ENCODE data around the gene MYO1B. TPM values are rescaled to one million over a fixed set of nuclear protein-coding genes. Genes with fewer than 3 reads are reported as not detected.

The MYO1B gene
- total and polyA plus RNA-seq, 4 donors = 46.0 to 286 (median 88.1) TPM

GRCh38 chr2:191280834-191281756 is 35.9 kb downstream of the MYO1B start:
- Histone ChIP-seq H3K36me3 (ENCODE audit: control insufficient read depth in 4 of 4, insufficient read depth in 4 of 4, low read length in 4 of 4) (peaks cover 0 to 26% (median 10%) of the 10 kb centered on the region in 4 donors), H3K4me3 (no peak overlapping the region), H3K9ac (ENCODE audit: insufficient read depth in 1 of 2, low read length in 2 of 2) (no peak overlapping the region), H3K27ac (ENCODE audit: low read depth in 1 of 2, low read length in 1 of 2) (no peak overlapping the region), H3K9me3 (ENCODE audit: control insufficient read depth in 4 of 4, insufficient read depth in 3 of 4, low read length in 3 of 4) (no peaks in the 10 kb centered on the region), H3K27me3 (ENCODE audit: control insufficient read depth in 3 of 3, insufficient read depth in 3 of 3, low read length in 2 of 3) (no peaks in the 10 kb centered on the region), H3K4me1 (ENCODE audit: control insufficient read depth in 5 of 5, insufficient read depth in 5 of 5, low read length in 5 of 5) (peaks cover 0 to 5% (median 0%) of the 10 kb centered on the region in 5 donors)
- DNase-seq (no peak), ATAC-seq (ENCODE audit: insufficient read depth, low FRiP score) (peak; percentile 12)
- 90 to 92% methylated on average over 13 of the region's 13 CpGs for WGBS, 2 donors
- TF ChIP-seq CTCF (IDR thresholded peaks at IDR 0.05; ENCODE audit: control extremely low read depth, extremely low read depth) = no peak

GRCh38 chr2:191285252-191285651 is 40.0 kb downstream of the MYO1B start:
- H3K9me3 ChIP-seq (ENCODE audit: control insufficient read depth in 4 of 4, insufficient read depth in 3 of 4, low read length in 3 of 4) = no peaks in the 10 kb centered on the region
- DNase-seq = no peak
- peaks cover 0 to 11% (median 3%) of the 10 kb centered on the region in 5 donors for H3K4me1 ChIP-seq (ENCODE audit: control insufficient read depth in 5 of 5, insufficient read depth in 5 of 5, low read length in 5 of 5)
- no peak overlapping the region for H3K9ac ChIP-seq (ENCODE audit: insufficient read depth in 1 of 2, low read length in 2 of 2)
- no peak for TF ChIP-seq CTCF (IDR thresholded peaks at IDR 0.05; ENCODE audit: control extremely low read depth, extremely low read depth)
- H3K36me3 ChIP-seq (ENCODE audit: control insufficient read depth in 4 of 4, insufficient read depth in 4 of 4, low read length in 4 of 4) = peaks cover 0 to 7% (median 5%) of the 10 kb centered on the region in 4 donors
- no peak overlapping the region for H3K27ac ChIP-seq (ENCODE audit: low read depth in 1 of 2, low read length in 1 of 2)
- ATAC-seq (ENCODE audit: insufficient read depth, low FRiP score) = no peak
- 93 to 96% methylated on average over 11 of the region's 11 CpGs for WGBS, 2 donors
- no peak overlapping the region for H3K4me3 ChIP-seq
- no peaks in the 10 kb centered on the region for H3K27me3 ChIP-seq (ENCODE audit: control insufficient read depth in 3 of 3, insufficient read depth in 3 of 3, low read length in 2 of 3)

- Histone ChIP-seq H3K4me1 (ENCODE audit: control insufficient read depth in 5 of 5, insufficient read depth in 5 of 5, low read length in 5 of 5) (peaks cover 0 to 25% (median 6%) of the 10 kb centered on the region in 5 donors), H3K27ac (ENCODE audit: low read depth in 1 of 2, low read length in 1 of 2) (no peak overlapping the region), H3K9me3 (ENCODE audit: control insufficient read depth in 4 of 4, insufficient read depth in 3 of 4, low read length in 3 of 4) (no peaks in the 10 kb centered on the region), H3K27me3 (ENCODE audit: control insufficient read depth in 3 of 3, insufficient read depth in 3 of 3, low read length in 2 of 3) (no peaks in the 10 kb centered on the region), H3K9ac (ENCODE audit: insufficient read depth in 1 of 2, low read length in 2 of 2) (no peak overlapping the region), H3K36me3 (ENCODE audit: control insufficient read depth in 4 of 4, insufficient read depth in 4 of 4, low read length in 4 of 4) (peaks cover 0 to 5% (median 3%) of the 10 kb centered on the region in 4 donors), H3K4me3 (no peak overlapping the region)
- 67 to 73% methylated on average over 4 of the region's 4 CpGs for WGBS, 2 donors
- no peak for DNase-seq
- no peak for ATAC-seq (ENCODE audit: insufficient read depth, low FRiP score)
- TF ChIP-seq CTCF (IDR thresholded peaks at IDR 0.05; ENCODE audit: control extremely low read depth, extremely low read depth) = no peak
These were observed 42.6 kb downstream of the MYO1B start for GRCh38 chr2:191287820-191288219.
